ACHN (cell line): ENCODE results near the gene TCP10L.

ENCODE experiments used
- DNase-seq: peaks from one replicate; pipeline ENCODE4 v3.0.0-alpha.2; 2015
- in situ Hi-C: cut with HindIII; loops from 2 replicates; pipeline ENCODE4 v1.10.0; 2017; ENCODE audit warnings: low sequenced_read_pairs, low pct_ligation_motif_present, low pct_unique_long_range_greater_than_20kb

The TCP10L gene

GRCh38 chr21:32592929-32593502 lies 7.7 kb upstream of the TCP10L start:
- in situ Hi-C loops: no loop called here
- no peak for DNase-seq

GRCh38 chr21:32590130-32590529 lies 4.8 kb upstream of the TCP10L start:
- in situ Hi-C loops: no loop called here
- DNase-seq: no peak

- in situ Hi-C loops: no loop called here
- DNase-seq: no peak
These were observed 2.3 kb upstream of the TCP10L start for GRCh38 chr21:32587651-32588050.

GRCh38 chr21:32587120-32587519 lies 1.8 kb upstream of the TCP10L start:
- no peak for DNase-seq
- in situ Hi-C loops: no loop called here

GRCh38 chr21:32585970-32586369 lies 647 bp upstream of the TCP10L start:
- in situ Hi-C loops: no loop called here
- DNase-seq: no peak

- in situ Hi-C loops: no loop called here
- DNase-seq: no peak
These were observed 851 bp downstream of the TCP10L start for GRCh38 chr21:32584472-32584871.

- in situ Hi-C loops: no loop called here
These were observed 3.6 kb downstream of the TCP10L start for GRCh38 chr21:32581732-32582131.

GRCh38 chr21:32580949-32581348 lies 4.4 kb downstream of the TCP10L start:
- no peak for DNase-seq
- in situ Hi-C loops: no loop called here

More at GRCh38 chr21:32581732-32582131, 3.6 kb downstream of the TCP10L start:
- DNase-seq: no peak

- no peak for DNase-seq
- in situ Hi-C loops: no loop called here
These were observed 7.1 kb downstream of the TCP10L start for GRCh38 chr21:32578107-32578691.

GRCh38 chr21:32576011-32576410 lies 9.3 kb downstream of the TCP10L start:
- in situ Hi-C loops: no loop called here
- DNase-seq: no peak

GRCh38 chr21:32574946-32575925 lies 10.1 kb downstream of the TCP10L start:
- in situ Hi-C loops: no loop called here
- DNase-seq: no peak

- in situ Hi-C loops: no loop called here
- no peak for DNase-seq
These were observed 12.5 kb downstream of the TCP10L start for GRCh38 chr21:32572574-32573420.

GRCh38 chr21:32570456-32570855 lies 14.9 kb downstream of the TCP10L start:
- no peak for DNase-seq

GRCh38 chr21:32569261-32570230 lies 15.8 kb downstream of the TCP10L start:
- in situ Hi-C loops: no loop called here

More at GRCh38 chr21:32570456-32570855, 14.9 kb downstream of the TCP10L start:
- in situ Hi-C loops: no loop called here

GRCh38 chr21:32567626-32568025 lies 17.7 kb downstream of the TCP10L start:
- in situ Hi-C loops: no loop called here

More at GRCh38 chr21:32569261-32570230, 15.8 kb downstream of the TCP10L start:
- peak; percentile 64 for DNase-seq

GRCh38 chr21:32566741-32567389 lies 18.5 kb downstream of the TCP10L start:
- in situ Hi-C loops: no loop called here
- no peak for DNase-seq

More at GRCh38 chr21:32567626-32568025, 17.7 kb downstream of the TCP10L start:
- no peak for DNase-seq

- no peak for DNase-seq
- in situ Hi-C loops: no loop called here
These were observed 19.4 kb downstream of the TCP10L start for GRCh38 chr21:32565856-32566465.
